Stimulated activated CD8-positive, alpha-beta memory T cell treated with anti-CD3 and anti-CD28 coated beads, Interleukin-12 subunit alpha, Interleukin-12 subunit beta, amount 100 ng/mL, for 24 hours (primary cell): Measurements from ENCODE around the gene CCDC142.
"Not testable (repeated sequence)": the region's sequence is repeated elsewhere in the genome, so short reads cannot be mapped to it uniquely, and the experiment has no call there.

ENCODE experiments used
- DNase-seq: peaks from one replicate; pipeline ENCODE4 v3.0.0-alpha.2; 2020; ENCODE audit errors: extremely low read depth

Gene CCDC142

DNA sequence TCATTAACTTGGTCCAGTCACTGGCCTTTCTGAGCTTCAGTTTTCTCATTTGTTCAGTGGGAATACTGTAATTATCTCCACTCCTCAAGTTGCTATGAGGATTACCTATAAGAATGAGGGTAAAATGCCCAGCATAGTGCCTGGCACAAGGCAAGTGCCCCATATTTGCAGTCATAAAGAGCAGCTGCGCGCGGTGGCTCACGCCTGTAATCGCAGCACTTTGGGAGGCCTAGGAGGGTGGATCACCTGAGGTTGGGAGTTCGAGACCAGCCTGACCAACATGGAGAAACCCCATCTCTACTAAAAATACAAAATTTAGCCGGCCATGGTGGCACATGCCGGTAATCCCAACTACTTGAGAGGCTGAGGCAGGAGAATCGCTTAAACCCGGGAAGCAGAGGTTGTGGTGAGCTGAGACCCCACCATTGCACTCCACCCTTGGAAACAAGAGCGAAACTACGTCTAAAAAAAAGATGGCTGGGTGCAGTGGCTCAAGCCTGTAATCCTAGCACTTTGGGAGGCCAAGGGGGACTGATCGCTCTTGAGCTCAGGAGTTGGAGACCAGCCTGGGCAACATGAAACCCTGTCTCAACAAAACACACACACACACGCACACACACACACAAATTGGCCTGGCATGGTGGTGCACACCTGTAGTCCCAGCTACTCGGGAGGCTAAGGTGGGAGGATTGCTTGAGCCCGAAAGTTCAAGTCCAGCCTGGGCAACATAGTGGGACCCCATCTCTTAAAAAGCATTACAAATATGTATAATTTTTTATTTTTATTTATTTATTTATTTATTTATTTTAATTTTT lies 40.1 kb downstream of the CCDC142 start:
- DNase-seq: not testable (repeated sequence)

DNA sequence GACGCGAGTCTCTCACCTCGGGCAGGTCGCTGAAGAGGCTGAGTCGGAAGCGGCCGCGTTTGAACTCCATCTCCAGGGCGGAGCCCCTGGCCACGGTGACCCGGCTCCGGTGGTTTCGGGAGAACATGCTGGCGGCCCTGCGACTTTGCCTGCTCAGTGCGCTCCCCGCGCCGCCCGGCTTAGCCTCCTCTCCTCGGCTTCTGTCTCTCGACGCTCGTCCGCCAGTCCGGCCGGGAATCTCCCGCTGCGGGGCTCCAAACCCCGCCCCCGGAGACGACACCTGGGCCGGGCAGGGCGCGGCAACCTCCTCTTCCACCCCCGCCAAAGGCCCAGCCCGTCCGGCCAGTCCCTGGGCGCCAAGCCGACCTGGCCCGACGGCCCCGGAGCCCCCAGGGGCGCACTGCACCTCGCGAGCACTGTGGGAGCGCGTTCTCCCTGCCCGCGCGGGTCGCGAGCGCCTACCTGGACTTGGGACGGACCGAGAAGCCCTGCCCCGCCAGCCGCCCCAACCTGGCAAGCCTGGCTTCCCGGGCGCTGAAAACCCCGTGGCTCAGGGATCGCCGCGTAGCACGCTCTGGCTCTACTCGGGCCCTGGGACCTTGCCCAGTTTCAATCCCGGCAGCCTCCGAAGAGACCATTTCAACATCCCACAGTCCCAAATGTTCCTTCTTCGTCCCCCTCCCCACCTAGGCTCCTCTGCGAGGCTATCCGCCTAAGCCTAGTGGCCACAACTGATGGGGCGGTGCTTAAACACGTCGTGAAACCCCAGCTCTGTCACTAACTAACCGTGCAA lies 40.9 kb downstream of the CCDC142 start, which contains the start of gene RTKN:
Gene RTKN (minus strand): TSS at position 248 of the 793 bp plus-strand sequence. CDS start 121 bp downstream, at position 127.
- no peak for DNase-seq

DNA sequence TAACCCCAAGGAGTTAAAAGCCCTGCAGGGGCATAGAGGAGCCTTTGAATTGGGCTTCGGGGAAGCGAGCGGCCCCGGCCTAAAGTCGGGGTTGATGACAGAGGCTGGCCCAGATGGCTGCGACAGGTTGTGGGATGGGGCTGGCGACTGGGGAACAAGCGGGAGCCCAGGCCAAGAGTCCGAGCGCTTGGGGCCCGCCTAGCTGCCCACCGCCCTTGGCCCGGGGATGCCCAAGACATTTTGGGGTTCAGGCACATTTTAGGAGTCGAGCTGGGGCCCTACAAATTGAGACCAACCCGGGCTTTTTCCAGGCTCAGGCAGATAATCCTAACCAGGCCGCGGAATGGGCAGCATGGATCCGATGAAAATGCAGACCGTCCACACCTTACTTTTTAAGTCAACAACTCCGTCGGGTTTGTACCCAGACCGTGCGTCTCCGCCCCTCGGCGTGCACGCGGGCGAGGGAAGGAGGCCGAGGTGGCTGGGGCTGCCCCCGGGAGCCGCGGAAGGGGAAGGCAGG lies 41.6 kb downstream of the CCDC142 start:
- DNase-seq: no peak

DNA sequence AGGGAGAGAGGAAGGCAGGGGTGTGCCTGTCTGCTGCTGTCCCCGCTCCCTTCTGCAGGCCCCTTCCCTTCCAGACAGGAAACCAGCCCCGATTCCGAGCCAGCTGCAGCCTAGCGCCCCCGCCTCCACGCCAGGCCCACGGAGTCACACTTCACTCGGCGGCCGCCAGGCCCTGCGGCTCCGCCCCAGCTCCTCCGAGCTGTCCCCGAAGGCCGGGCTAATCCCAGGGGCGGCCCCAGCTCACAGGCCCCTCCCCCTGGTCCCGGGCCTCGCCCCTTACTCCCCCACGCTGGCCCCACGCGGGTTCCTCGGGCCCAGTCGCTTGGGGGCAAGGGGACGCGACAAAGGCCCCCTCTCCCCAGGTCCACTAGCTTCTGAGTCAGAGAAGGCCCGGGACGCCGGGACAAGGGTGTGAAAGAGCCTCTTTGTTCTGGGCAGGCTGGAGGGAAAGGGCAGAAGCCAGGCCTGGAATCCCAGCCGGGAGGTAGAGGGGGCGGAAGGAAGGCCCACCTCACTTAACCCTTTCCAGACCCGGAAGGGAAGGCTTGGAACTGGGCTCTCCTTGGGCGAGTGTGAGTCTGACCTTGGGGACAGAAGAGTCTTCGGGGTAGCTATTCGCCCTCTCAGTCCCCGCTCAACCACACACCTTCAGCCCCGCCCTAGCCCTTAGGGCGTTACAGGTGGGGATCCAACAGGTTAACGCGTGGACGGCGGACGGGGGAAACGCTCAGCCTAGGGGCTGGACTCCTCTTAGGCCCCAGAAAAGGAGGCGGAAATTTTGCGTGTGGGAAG lies 42.2 kb downstream of the CCDC142 start:
- no peak for DNase-seq

DNA sequence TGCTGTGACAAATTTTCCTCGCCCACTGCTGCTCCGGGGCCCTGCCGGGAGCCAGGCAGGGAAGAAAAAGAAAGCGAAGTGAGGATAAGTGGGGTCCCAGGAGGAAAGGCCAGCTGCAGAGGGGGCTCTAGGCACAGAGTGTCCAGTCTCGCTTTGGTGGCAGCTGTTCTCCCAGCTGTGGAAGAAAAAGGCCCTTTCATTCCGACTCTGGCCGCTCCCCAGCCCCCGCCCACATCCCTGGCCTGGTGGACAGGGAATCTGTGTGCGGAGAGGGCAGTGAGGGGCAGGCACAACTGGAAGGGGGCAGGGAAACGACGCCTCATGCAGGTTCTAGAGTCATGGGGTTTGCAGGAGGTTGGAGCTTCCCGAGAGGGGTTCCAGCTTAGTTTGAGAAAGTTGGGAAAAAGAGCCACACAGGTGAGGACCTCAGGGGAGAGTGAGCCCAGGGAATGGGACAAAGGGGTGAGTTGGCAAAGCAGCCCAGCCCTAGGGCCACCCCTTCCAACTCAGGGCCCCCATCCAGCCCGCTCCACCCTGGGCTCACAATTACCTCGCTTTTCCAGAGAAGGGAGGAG lies 42.9 kb downstream of the CCDC142 start:
- DNase-seq: no peak

DNA sequence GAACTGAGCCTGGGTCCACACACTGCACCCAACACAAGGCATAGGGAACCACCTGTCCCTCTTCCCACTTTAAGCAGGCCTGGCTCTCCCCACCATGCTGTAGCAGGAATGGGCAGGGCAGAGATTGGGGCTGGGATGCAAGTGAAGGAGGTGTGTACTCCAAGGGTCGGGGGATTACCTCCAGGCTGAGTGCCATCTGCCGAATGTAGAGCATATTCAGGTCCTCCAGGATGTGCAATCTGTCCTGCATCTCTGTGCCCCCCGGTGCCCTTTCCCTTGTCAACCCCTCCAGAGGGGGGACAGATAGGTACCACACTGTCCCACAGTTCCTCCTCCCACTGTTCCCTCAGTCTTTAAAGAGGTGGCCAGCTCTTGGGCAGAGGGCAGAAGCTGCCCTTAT lies 43.4 kb downstream of the CCDC142 start:
- DNase-seq: no peak

DNA sequence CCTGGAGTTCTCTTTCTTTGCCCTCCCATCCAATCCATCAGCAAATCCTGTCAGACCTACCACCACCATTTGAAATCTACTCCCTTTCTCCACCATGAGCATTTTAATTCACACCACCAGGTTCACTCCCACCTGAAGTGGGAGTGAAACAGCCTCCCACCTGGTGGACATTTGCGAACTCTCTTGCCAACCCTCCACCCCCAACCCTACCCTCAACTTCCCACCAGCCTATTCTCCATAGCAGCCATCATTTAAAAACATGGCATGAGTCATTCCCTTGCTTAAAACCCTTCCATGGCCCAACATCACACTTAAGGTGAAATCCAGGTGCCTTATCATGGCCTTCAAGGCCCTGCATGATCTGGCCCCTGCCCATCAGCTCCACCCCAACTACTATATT lies 44.5 kb downstream of the CCDC142 start:
- DNase-seq: no peak

DNA sequence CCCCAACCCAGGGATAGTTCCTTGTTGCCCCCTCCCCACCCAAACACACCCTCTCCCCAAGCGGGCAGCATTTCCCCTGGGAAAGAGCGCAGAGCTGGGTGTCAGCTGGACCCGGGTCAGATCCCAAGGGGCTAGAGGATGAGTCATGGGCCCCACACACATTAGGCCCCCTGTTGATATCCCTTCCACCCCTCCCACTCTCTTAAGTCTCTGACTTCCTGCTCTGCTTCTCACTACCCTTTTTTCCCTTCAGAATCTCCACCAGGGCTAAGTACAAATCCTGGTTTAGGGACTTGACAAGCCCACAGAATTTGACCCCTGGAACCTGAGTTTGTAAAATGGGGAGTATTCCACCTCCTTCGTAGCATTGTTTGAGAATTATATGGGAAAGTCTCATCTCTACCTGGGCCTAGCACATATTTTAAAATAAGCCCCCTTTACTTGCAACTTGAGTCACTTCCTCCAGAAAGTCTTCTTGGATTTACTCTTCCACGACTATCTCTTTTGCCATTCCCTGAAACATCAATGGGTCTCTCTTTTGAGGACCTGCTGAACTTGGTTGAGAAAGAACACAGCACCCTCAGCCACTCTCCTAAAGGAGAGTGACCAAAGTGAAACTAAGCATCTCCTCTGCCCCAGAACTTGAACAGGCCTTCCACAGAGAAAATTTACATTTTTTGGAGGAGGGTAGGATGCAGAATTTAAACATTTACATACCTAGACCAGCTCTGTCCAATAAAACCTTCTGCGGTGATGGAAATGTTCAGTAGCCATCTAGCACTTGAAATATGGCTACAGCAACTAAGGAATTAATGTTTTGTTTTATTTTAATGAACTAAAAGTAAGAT lies 45.7 kb downstream of the CCDC142 start:
- DNase-seq: no peak

DNA sequence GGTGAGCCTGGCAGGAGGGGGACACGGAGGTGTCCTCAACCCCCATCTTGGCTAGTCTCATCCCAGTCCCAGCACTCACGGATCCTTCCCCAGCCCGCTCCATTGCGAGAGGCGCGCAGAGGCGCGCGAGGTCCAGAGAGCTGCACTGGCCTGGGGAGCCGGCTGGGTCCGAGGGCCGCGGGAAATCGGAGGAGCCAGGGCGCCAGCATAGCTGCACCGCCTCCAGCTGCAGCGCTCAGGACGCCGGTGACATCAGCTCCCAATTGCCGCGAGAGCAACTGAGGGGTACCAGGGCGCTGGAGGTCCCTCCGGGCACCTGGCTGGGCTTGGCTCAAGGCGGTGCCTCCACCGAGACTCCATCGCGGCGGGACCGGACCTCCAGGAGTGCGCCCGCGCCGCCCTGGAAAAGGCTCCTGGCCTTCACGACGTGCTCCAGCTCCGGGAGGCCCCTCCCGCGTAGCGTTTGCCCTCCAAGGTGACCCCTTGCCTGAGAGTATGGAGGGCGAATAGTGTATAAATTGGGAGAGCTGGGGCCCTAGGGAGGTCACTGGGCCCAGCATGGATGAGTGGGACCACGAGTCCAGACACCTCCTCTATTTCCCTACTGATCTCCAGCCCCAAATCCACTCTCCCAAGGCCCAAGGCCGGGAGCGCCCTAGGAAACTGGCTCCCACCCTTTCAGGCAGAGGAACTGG lies 46.5 kb downstream of the CCDC142 start:
- no peak for DNase-seq

DNA sequence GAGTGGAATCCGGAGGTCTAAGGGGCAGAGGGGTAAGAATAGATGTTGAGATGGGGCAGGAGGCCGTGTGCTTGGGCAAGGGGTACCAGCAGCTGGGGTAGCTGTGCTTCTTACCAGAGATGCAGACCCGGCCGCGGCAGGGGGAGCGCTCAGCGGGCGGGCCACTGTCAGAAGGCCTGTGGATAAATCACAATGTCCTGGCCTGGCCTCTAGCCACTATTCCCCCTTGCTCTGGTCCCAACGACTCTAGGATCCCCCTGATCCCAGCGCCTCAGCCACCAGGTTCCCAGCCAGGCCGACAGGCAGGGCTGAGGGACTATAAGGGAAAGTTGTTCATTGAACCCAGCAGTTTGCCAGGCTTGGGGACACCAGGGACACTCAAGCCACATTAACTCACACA lies 52.3 kb downstream of the CCDC142 start:
- no peak for DNase-seq

DNA sequence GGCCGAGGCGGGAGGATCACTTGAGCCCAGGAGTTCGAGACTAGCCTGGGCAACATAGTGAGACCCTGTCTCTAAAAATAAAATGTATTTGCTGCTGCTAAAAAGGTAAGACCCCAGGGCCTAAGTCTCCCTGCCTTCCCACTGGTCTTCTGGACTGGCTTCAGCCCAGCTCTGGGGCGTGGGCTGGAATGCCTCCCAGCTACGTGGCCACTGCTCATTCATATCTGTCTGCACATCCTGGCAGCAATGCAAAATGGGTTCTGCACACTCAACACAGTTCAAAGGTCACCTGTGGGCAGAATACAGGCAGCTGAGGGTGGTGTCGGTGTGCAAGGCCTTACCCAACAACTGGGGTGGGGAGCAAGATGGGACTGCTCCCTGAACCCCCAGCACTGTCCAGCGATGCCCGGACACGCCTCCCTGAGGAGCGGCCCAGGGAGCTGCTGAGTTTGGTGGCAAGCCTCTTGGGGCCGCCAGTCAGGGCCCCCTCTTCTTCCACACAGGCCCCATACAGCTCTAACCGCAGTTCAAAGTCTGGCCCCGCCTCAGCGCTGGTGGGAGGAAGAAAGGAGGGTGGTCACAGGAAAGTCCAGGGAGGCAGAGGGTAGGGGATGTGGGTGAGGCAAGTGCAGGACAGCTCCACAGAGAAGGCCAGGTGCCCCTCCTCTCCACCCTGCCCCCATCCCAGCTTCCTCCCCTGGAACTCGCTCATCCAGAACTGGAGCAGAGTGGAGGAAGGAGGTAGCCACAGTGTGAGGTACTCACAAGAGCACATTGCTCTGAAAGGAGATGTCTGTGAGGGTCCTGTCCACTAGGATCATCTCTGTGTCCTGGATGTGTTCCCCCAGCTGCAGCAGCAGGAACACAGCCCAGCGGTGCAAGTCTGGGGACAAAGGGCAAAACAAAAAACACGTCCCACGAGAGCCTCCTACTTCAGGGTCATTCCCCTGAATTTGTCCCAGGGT lies 53.0 kb downstream of the CCDC142 start:
- DNase-seq: no peak

DNA sequence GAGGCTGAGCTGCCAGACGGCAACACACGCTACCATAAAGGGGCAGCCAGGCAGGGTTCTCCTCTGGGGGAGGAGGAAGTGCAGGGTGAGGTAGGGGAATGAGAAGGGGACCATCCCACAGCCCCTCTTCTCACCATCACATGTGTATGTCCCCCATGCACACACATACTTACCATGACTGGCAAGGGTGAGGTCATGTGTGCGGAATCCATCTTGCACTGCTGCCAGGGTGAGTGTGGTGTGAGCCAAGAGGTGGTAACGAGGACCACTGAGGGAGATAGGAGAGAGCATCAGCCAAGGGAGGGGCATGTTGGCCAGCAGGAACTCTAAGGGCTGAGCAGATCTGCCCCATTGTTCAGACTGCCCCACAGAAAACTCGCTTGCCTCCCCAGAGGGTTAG lies 54.1 kb downstream of the CCDC142 start:
- DNase-seq: no peak

DNA sequence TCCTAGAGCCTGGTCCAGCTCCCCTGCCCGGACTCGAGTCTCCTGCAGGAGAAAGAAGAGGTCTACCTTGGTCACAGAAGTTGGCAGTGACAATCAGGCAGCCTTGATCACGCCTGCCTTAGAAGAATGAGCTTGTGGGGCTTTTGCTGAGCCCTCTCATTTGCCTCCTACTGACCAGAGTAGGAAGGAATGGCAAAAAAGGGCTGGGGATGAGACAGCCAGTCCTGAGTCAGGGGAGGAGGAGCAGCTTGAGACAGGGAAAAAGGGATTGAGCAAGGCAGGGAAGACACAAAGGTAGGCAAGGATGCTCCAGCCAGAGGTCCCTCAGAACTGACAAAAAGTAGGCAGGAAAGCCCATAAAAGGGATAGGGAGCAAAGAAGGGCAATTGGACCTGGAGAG lies 55.2 kb downstream of the CCDC142 start:
- no peak for DNase-seq

DNA sequence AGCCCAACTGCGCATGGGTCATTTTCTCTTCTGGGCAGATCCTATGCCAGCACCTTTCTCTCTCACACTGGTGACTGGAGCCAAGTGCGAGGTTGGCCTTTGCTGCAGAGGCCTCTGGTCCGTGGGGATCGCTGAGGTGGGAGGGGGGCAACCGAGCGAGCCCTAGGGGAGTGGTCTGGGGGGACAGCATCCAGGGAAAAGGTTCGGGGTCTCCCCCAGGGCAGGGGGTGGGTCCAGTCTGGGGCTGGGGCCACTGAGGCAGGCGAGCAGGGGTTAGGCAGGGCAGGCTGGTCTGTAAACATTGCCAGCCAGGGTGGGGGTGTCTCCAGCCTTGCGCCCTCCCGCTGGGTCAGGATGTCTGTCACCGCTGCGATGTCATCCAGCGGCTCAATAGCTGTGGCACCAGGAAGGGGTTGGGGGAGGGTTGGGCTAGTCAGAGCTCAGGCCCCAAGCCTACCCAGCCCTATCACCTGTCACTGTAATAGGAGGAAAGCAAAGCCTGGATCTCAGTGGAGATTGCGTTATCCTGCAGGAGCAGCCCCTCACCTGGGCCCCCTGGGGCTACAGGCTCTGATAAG lies 56.5 kb downstream of the CCDC142 start:
- DNase-seq: no peak

DNA sequence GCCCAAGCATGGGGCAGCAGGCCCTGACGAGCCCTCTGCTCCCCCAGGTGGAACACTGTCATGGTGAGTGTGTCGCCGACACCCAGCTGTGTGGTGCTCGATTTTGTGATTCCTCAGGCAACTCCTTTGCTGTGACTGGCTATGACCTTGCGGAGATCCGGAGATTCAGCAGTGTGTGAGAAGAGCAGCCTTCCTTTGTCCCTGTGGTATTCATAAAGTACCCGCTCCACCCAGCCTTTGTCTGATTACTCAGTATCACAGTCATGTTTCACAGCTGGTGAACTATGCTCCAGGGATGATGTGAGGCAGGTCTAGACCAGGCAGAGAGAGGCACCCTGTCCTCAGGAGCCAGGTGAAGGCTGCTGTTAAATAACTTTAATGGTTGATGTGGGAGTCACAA lies 57.3 kb downstream of the CCDC142 start:
- no peak for DNase-seq

DNA sequence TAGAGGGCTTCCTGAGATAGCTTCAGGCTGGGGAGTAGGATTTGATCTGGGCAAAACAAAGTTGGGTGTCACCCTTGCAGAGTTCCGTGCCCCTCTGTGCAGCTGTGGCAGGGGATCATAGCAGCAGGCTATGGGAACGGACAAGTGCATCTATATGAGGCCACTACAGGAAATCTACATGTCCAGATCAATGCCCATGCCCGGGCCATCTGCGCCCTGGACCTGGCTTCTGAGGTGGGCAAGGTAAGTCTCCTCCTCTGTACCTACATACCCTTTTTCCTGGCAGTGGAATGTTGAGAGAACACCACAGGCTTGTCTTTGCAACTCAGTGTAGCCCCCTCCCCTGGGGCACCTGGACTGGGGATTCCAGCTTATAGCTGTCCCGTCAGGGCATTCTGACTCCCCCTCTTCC lies 57.8 kb downstream of the CCDC142 start:
- no peak for DNase-seq

DNA sequence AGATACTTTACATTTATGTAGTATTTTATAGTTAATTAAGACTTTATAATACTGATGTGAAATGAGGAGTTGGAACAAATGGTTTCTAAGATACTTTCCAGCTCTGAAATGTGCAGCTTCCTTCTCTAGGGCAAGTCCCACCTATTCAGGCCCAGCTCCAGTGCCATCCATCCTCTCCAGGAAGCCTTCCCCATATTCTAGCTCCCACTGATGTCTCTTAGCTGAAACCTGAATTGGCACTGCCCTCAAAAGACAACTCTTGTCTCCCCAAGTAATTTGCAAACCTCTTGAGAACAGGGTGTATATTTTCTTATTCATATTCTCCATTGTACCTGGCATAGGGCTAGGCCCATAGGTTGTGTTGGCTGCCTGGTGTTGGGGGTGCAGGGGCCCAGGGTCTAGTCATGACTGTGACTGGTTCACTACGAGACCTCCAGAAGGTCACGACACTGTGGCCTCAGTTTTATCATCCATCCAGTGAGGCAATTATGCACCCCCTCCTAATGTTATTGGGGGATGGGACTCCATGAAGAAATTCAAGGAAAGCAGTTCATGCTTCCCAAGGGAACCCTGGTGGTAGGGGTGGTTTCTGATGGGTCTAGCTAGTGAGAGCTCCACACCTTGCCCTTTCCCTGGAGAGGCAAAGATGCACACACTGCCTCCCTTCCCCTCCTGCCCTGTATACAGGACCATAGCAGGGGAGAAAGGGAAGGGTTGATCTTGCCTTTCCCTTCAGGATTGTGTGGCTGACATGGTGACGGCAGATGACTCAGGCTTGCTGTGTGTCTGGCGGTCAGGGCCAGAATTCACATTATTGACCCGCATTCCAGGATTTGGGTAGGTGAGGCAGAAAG lies 58.4 kb downstream of the CCDC142 start:
- DNase-seq: no peak
